GM10248 (cell line): ENCODE data around the gene MYO7A.

Experiments used
- CTCF ChIA-PET: fragments of 300-600 bp; sonication (Branson Sonifier 250); formaldehyde crosslinking; extraction: SDS; loops from one replicate; lab custom pipeline; 2021; ENCODE audit warnings: antibody characterized with exemption; lab: Yijun Ruan, JAX
- POLR2A ChIA-PET: fragments of 350-650 bp; sonication (Branson Sonifier 250); formaldehyde crosslinking; extraction: SDS; loops from one replicate; lab custom pipeline; 2020; ENCODE audit warnings: antibody characterized with exemption; lab: Yijun Ruan, JAX
- DNase-seq: peaks from one replicate; pipeline ENCODE4 v3.0.0; 2012; ENCODE audit errors: extremely low spot score
- CTCF ChIP-seq: IDR thresholded peaks from 2 replicates; pipeline ENCODE4 v1.5.1; 2012; ENCODE audit warnings: mild to moderate bottlenecking, low read depth; ENCODE audit errors: extremely low read depth, missing control alignments, control extremely low read depth

Gene MYO7A

GRCh38 chr11:77233011-77233410, 105.0 kb downstream of the MYO7A start:
- DNase-seq: no peak
- no peak for TF ChIP-seq CTCF
- POLR2A ChIA-PET: no interaction called here
- CTCF ChIA-PET: interaction anchor here (1.9 kb wide), 1 partner anchor 17 kb away, joined by 6 read pairs; no protein-coding TSS in a partner anchor

DNA sequence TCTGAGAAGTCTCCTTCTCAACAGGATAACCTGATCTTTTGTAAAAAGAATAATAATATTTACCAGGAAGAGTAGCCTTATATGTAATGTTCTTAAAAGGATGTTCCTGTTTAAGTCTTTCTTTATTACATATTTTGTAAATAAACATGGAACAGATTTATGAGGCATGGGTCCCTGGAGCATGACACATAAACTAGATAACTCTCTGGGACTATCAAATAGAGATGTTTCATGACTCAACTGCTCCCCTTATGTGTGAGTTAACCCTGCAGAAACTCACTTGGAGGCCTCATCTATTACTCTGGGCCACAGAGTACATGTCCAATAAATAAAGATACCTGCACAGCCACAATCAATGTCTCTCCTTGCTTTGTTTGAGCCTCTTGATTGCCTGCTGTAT, 108.9 kb downstream of the MYO7A start:
- TF ChIP-seq CTCF: no peak
- POLR2A ChIA-PET: no interaction called here
- CTCF ChIA-PET: interaction anchor here (1.1 kb wide), 1 partner anchor 9 kb away, joined by 4 read pairs; no protein-coding TSS in a partner anchor
- no peak for DNase-seq

- DNase-seq: no peak
- CTCF ChIA-PET: interaction anchor here (1.0 kb wide), 1 partner anchor 304 kb away, joined by 3 read pairs; no protein-coding TSS in a partner anchor
Observed at GRCh38 chr11:77244277-77245027, 116.4 kb downstream of the MYO7A start.

GRCh38 chr11:77249427-77249826, 121.4 kb downstream of the MYO7A start:
- no peak for TF ChIP-seq CTCF
- ChIA-PET POLR2A (no interaction called here), CTCF (interaction anchor here (0.9 to 1.5 kb wide), 2 partner anchors 54 to 338 kb away, joined by 3 read pairs; no protein-coding TSS in a partner anchor)
- no peak for DNase-seq

More at GRCh38 chr11:77244277-77245027, 116.4 kb downstream of the MYO7A start:
- POLR2A ChIA-PET: no interaction called here
- no peak for TF ChIP-seq CTCF

DNA sequence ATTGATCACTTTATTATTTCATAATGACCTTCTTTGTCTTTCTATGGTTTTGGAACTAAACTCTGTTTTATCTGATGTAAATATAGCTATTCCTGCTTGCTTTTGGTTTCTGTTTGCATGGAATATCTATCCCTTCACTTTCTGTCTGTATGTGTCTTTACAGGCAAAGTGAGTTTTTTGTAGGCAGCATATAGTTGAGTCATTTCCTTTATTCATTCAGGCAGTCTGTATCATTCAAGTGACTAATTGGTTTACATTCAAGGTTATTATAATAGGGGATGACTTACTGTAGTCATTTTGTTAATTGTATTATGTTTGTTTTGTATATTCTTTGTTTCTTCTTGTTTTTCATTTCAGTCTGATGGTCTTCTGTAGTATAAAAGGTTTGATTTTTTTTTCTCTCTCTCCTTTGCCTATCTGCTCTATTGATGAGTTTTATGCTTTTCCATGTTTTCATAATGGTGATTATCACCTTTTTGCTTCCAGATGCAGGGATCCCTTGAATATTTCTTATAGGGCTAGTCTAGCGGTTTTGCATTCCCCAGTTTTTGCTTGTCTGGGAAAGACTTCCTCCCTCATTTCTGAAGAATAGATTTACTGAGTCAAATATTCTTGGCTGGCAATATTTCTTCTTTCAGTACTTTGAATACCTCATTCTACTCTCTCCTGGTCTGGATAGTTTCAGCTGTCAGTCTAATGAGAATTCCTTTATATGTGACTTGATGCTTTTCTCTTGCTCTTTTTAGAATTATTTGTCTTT, 123.0 kb downstream of the MYO7A start:
- ChIA-PET CTCF (no interaction called here), POLR2A (no interaction called here)
- TF ChIP-seq CTCF: no peak
- no peak for DNase-seq

DNA sequence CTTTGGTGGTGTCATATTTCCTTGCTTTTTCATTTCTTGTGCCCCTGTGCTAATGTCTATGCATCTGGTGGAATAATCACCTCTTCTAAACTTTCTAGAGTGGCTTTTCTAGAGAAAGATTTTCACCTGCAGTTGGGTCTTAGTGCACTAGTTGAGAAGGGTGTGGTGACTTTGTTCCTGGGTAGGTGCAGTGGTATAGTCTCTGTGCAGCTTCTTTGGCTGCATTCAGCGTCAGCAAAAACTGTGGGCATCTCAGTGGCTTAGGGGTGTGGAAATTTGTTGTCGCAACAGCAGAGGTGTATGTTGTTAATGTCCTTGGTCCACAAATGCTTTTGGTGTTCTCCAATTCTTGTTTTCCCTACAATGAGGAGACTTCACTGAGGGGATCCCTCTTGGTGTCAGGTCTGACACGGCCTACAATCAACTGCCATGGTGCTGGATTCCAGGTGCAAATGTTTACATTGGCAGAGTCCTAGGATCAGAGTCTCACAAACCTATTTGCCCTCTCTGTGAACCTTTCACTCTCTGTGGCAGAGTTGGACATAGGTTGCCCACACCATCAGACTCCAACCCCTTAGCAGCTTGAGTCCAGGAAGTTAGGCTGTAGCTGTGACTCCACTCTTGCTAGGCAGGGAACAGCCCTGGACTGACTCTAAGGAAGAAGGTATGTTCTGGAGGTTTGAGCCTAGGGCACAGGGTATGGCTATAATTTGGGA, 124.7 kb downstream of the MYO7A start:
- ChIA-PET CTCF (interaction anchor here (1.2 to 1.7 kb wide), 2 partner anchors 9 to 28 kb away, joined by 3 to 4 read pairs; no protein-coding TSS in a partner anchor), POLR2A (no interaction called here)
- no peak for TF ChIP-seq CTCF
- DNase-seq: no peak
